ENCODE results near the gene RFTN1.
A peak's percentile ranks its signal among the peaks of the same experiment; 100 is the strongest.

The RFTN1 gene

GRCh38 chr3:16486201-16486600, 27.3 kb downstream of the RFTN1 start:
- DNase-seq (ENCODE audit: low spot score): no peak

- DNase-seq (ENCODE audit: low spot score): no peak
Measured at GRCh38 chr3:16485395-16485992, 28.0 kb downstream of the RFTN1 start.

- DNase-seq (ENCODE audit: low spot score): no peak
Measured at GRCh38 chr3:16484984-16485383, 28.5 kb downstream of the RFTN1 start.

GRCh38 chr3:16484216-16484615, 29.3 kb downstream of the RFTN1 start:
- DNase-seq (ENCODE audit: low spot score): no peak

- DNase-seq (ENCODE audit: low spot score): peak; percentile 38
Measured at GRCh38 chr3:16482770-16483531, 30.5 kb downstream of the RFTN1 start.

- peak; percentile 4 for DNase-seq (ENCODE audit: low spot score)
Measured at GRCh38 chr3:16482194-16482769, 31.2 kb downstream of the RFTN1 start.

- no peak for DNase-seq (ENCODE audit: low spot score)
Measured at GRCh38 chr3:16481546-16481897, 32.0 kb downstream of the RFTN1 start.

GRCh38 chr3:16480861-16481545, 32.5 kb downstream of the RFTN1 start:
- peak; percentile 43 for DNase-seq (ENCODE audit: low spot score)

GRCh38 chr3:16478516-16478915, 35.0 kb downstream of the RFTN1 start:
- no peak for DNase-seq (ENCODE audit: low spot score)

- DNase-seq (ENCODE audit: low spot score): no peak
Measured at GRCh38 chr3:16477521-16477920, 36.0 kb downstream of the RFTN1 start.

GRCh38 chr3:16477056-16477455, 36.4 kb downstream of the RFTN1 start:
- DNase-seq (ENCODE audit: low spot score): no peak

- peak; percentile 15 for DNase-seq (ENCODE audit: low spot score)
Measured at GRCh38 chr3:16476636-16477035, 36.9 kb downstream of the RFTN1 start.

GRCh38 chr3:16475766-16476165, 37.7 kb downstream of the RFTN1 start:
- DNase-seq (ENCODE audit: low spot score): no peak

GRCh38 chr3:16474920-16475319, 38.6 kb downstream of the RFTN1 start:
- no peak for DNase-seq (ENCODE audit: low spot score)

GRCh38 chr3:16474216-16474615, 39.3 kb downstream of the RFTN1 start:
- DNase-seq (ENCODE audit: low spot score): no peak

GRCh38 chr3:16472593-16472992, 40.9 kb downstream of the RFTN1 start:
- no peak for DNase-seq (ENCODE audit: low spot score)

- no peak for DNase-seq (ENCODE audit: low spot score)
Measured at GRCh38 chr3:16471897-16472296, 41.6 kb downstream of the RFTN1 start.

- DNase-seq (ENCODE audit: low spot score): no peak
Measured at GRCh38 chr3:16470590-16470989, 42.9 kb downstream of the RFTN1 start.

- DNase-seq (ENCODE audit: low spot score): peak; percentile 12
Measured at GRCh38 chr3:16468336-16469098, 45.0 kb downstream of the RFTN1 start.

GRCh38 chr3:16468002-16468335, 45.5 kb downstream of the RFTN1 start:
- DNase-seq (ENCODE audit: low spot score): no peak

GRCh38 chr3:16467393-16467792, 46.1 kb downstream of the RFTN1 start:
- peak; percentile 15 for DNase-seq (ENCODE audit: low spot score)

- no peak for DNase-seq (ENCODE audit: low spot score)
Measured at GRCh38 chr3:16466822-16467221, 46.7 kb downstream of the RFTN1 start.
